ENCODE results near the gene EPB42. TPM values are rescaled to one million over a fixed set of nuclear protein-coding genes. Genes with fewer than 3 reads are reported as not detected.

Gene EPB42
- total RNA-seq, 2 experiments from 2014 or later, result not detected

GRCh38 chr15:43215961-43216360, 4.9 kb downstream of the EPB42 start:
- Mint-ChIP-seq H3K27ac (no peak overlapping the region), H3K27me3 (peaks cover 1% of the 10 kb centered on the region), H3K9me3 (peaks cover 2% of the 10 kb centered on the region), H3K36me3 (ENCODE audit: low read depth) (no peaks in the 10 kb centered on the region), H3K4me1 (ENCODE audit: low read depth) (no peaks in the 10 kb centered on the region), H3K4me3 (no peak overlapping the region)
- DNase-seq (no peak), ATAC-seq (no peak)
- intact Hi-C loops (cut with micrococcal nuclease), result no loop called here
- ChIA-PET POLR2A (no interaction called here), CTCF (interaction anchor here (1.8 to 3.8 kb wide), 3 partner anchors 10 to 69 kb away, joined by 10 to 17 read pairs (median 16); no protein-coding TSS in a partner anchor)
- no peak for TF ChIP-seq CTCF (IDR thresholded peaks at IDR 0.05)

GRCh38 chr15:43214592-43215295, 6.1 kb downstream of the EPB42 start:
- intact Hi-C loops (cut with micrococcal nuclease), result no loop called here
- ChIA-PET CTCF (interaction anchor here (1.5 to 4.1 kb wide), 3 partner anchors 11 to 71 kb away, joined by 6 to 18 read pairs (median 16); no protein-coding TSS in a partner anchor), POLR2A (interaction anchor here (1.5 kb wide), 1 partner anchor 11 kb away, joined by 5 read pairs; no protein-coding TSS in a partner anchor)
- no peak overlapping the region for H3K4me3 Mint-ChIP-seq
- peaks cover 2% of the 10 kb centered on the region for H3K9me3 Mint-ChIP-seq
- no peaks in the 10 kb centered on the region for H3K4me1 Mint-ChIP-seq (ENCODE audit: low read depth)
- no peak for ATAC-seq
- no peaks in the 10 kb centered on the region for H3K27me3 Mint-ChIP-seq
- TF ChIP-seq CTCF (IDR thresholded peaks at IDR 0.05), result no peak
- H3K36me3 Mint-ChIP-seq (ENCODE audit: low read depth), result no peaks in the 10 kb centered on the region
- no peak for DNase-seq
- H3K27ac Mint-ChIP-seq, result no peak overlapping the region

GRCh38 chr15:43214169-43214568, 6.6 kb downstream of the EPB42 start:
- no peak for ATAC-seq
- ChIA-PET CTCF (interaction anchor here (1.5 to 4.1 kb wide), 3 partner anchors 10 to 71 kb away, joined by 6 to 18 read pairs (median 16); no protein-coding TSS in a partner anchor), POLR2A (interaction anchor here (1.5 kb wide), 1 partner anchor 10 kb away, joined by 5 read pairs; no protein-coding TSS in a partner anchor)
- no peak overlapping the region for H3K4me3 Mint-ChIP-seq
- H3K27me3 Mint-ChIP-seq, result no peaks in the 10 kb centered on the region
- no peak for TF ChIP-seq CTCF (IDR thresholded peaks at IDR 0.05)
- H3K9me3 Mint-ChIP-seq, result peaks cover 2% of the 10 kb centered on the region
- no peaks in the 10 kb centered on the region for H3K4me1 Mint-ChIP-seq (ENCODE audit: low read depth)
- intact Hi-C loops (cut with micrococcal nuclease), result no loop called here
- H3K27ac Mint-ChIP-seq, result no peak overlapping the region
- no peaks in the 10 kb centered on the region for H3K36me3 Mint-ChIP-seq (ENCODE audit: low read depth)
- DNase-seq, result no peak

- CTCF ChIA-PET, result interaction anchor here (1.1 to 4.1 kb wide), 4 partner anchors 10 to 113 kb away, joined by 3 to 18 read pairs (median 11); no protein-coding TSS in a partner anchor
- peaks cover 2% of the 10 kb centered on the region for H3K9me3 Mint-ChIP-seq
- H3K27ac Mint-ChIP-seq, result no peak overlapping the region
- TF ChIP-seq CTCF (IDR thresholded peaks at IDR 0.05), result no peak
- no peaks in the 10 kb centered on the region for H3K4me1 Mint-ChIP-seq (ENCODE audit: low read depth)
- DNase-seq (no peak), ATAC-seq (no peak)
- no peaks in the 10 kb centered on the region for H3K36me3 Mint-ChIP-seq (ENCODE audit: low read depth)
- intact Hi-C loops (cut with micrococcal nuclease), result no loop called here
- POLR2A ChIA-PET, result interaction anchor here (1.5 kb wide), 1 partner anchor 9 kb away, joined by 5 read pairs; no protein-coding TSS in a partner anchor
- H3K4me3 Mint-ChIP-seq, result no peak overlapping the region
- H3K27me3 Mint-ChIP-seq, result peaks cover 5% of the 10 kb centered on the region
These were observed 7.4 kb downstream of the EPB42 start for GRCh38 chr15:43213466-43213865.

GRCh38 chr15:43212951-43213350, 7.9 kb downstream of the EPB42 start:
- ChIA-PET CTCF (interaction anchor here (1.1 to 4.1 kb wide), 4 partner anchors 9 to 114 kb away, joined by 3 to 18 read pairs (median 11); no protein-coding TSS in a partner anchor), POLR2A (no interaction called here)
- Mint-ChIP-seq H3K27ac (no peak overlapping the region), H3K9me3 (peaks cover 2% of the 10 kb centered on the region), H3K4me3 (no peak overlapping the region), H3K27me3 (peaks cover 6% of the 10 kb centered on the region), H3K4me1 (ENCODE audit: low read depth) (no peaks in the 10 kb centered on the region), H3K36me3 (ENCODE audit: low read depth) (no peaks in the 10 kb centered on the region)
- ATAC-seq (no peak), DNase-seq (no peak)
- intact Hi-C loops (cut with micrococcal nuclease), result no loop called here
- no peak for TF ChIP-seq CTCF (IDR thresholded peaks at IDR 0.05)
